Measurements from ENCODE around the gene BIRC6.
"Not testable (repeated sequence)": the region's sequence is repeated elsewhere in the genome, so short reads cannot be mapped to it uniquely, and the experiment has no call there.

Gene BIRC6

GRCh38 chr2:32453242-32454062 is 96.6 kb downstream of the BIRC6 start:
- no peak for DNase-seq

- DNase-seq: no peak
Measured at GRCh38 chr2:32455816-32456215, 99.0 kb downstream of the BIRC6 start.

- no peak for DNase-seq
Measured at GRCh38 chr2:32456808-32457207, 100.0 kb downstream of the BIRC6 start.

- DNase-seq: no peak
Measured at GRCh38 chr2:32457814-32458213, 101.0 kb downstream of the BIRC6 start.

GRCh38 chr2:32460861-32461260 is 104.0 kb downstream of the BIRC6 start:
- DNase-seq: not testable (repeated sequence)

GRCh38 chr2:32463110-32463509 is 106.3 kb downstream of the BIRC6 start:
- no peak for DNase-seq

GRCh38 chr2:32464431-32464830 is 107.6 kb downstream of the BIRC6 start:
- no peak for DNase-seq

GRCh38 chr2:32472605-32473004 is 115.8 kb downstream of the BIRC6 start:
- DNase-seq: no peak

GRCh38 chr2:32474381-32474780 is 117.6 kb downstream of the BIRC6 start:
- DNase-seq: no peak

- no peak for DNase-seq
Measured at GRCh38 chr2:32478889-32479620, 122.2 kb downstream of the BIRC6 start.

- no peak for DNase-seq
Measured at GRCh38 chr2:32479993-32480392, 123.2 kb downstream of the BIRC6 start.

- DNase-seq: no peak
Measured at GRCh38 chr2:32482471-32482870, 125.6 kb downstream of the BIRC6 start.

- DNase-seq: no peak
Measured at GRCh38 chr2:32484937-32485336, 128.1 kb downstream of the BIRC6 start.

GRCh38 chr2:32485399-32485798 is 128.6 kb downstream of the BIRC6 start:
- DNase-seq: no peak

GRCh38 chr2:32489061-32489460 is 132.2 kb downstream of the BIRC6 start:
- DNase-seq: no peak

- DNase-seq: no peak
Measured at GRCh38 chr2:32491346-32491745, 134.5 kb downstream of the BIRC6 start.

GRCh38 chr2:32495139-32495538 is 138.3 kb downstream of the BIRC6 start:
- no peak for DNase-seq

- no peak for DNase-seq
Measured at GRCh38 chr2:32496662-32497061, 139.8 kb downstream of the BIRC6 start.

GRCh38 chr2:32498306-32498705 is 141.5 kb downstream of the BIRC6 start:
- no peak for DNase-seq

GRCh38 chr2:32502941-32503340 is 146.1 kb downstream of the BIRC6 start:
- DNase-seq: no peak

- no peak for DNase-seq
Measured at GRCh38 chr2:32504877-32505478, 148.2 kb downstream of the BIRC6 start.

GRCh38 chr2:32506446-32506845 is 149.6 kb downstream of the BIRC6 start:
- no peak for DNase-seq

GRCh38 chr2:32514946-32515345 is 158.1 kb downstream of the BIRC6 start:
- DNase-seq: no peak

GRCh38 chr2:32516567-32516966 is 159.7 kb downstream of the BIRC6 start:
- no peak for DNase-seq

Measured in stimulated activated CD4-positive, alpha-beta T cell treated with anti-CD3 and anti-CD28 coated beads, Interleukin-12 subunit alpha, Interleukin-12 subunit beta, amount 100 ng/mL, for 4 hours (primary cell).